Activated CD4-positive, alpha-beta T cell treated with anti-CD3 and anti-CD28 coated beads, Interleukin-2, amount 10 ng/mL, durations not matched to agents 7 days and 5 days (primary cell): Measurements from ENCODE around the gene SYNE3. TPM values are rescaled to one million over a fixed set of nuclear protein-coding genes. Genes with fewer than 3 reads are reported as not detected.

ENCODE experiments used
- CTCF ChIA-PET: fragments of 350-600 bp; sonication (Branson Sonifier 250); formaldehyde crosslinking; loops from one replicate; lab custom pipeline; 2021; ENCODE audit warnings: antibody characterized with exemption; lab: Charles Lee
- POLR2A ChIA-PET: fragments of 350-600 bp; sonication (Branson Sonifier 250); formaldehyde crosslinking; loops from one replicate; lab custom pipeline; 2021; ENCODE audit warnings: antibody characterized with exemption; lab: Charles Lee
- DNase-seq: peaks from one replicate; pipeline ENCODE4 v3.0.0-alpha.2; 2020
- H3K27ac Mint-ChIP-seq: one replicate; pipeline ENCODE4 v1.8.0; 2021; ENCODE audit warnings: mild to moderate bottlenecking, moderate library complexity, mixed read lengths
- H3K27me3 Mint-ChIP-seq: one replicate; pipeline ENCODE4 v1.8.0; 2021; ENCODE audit warnings: mixed read lengths
- H3K36me3 Mint-ChIP-seq: one replicate; pipeline ENCODE4 v1.8.0; 2021; ENCODE audit warnings: low read depth, mixed read lengths
- H3K4me1 Mint-ChIP-seq: one replicate; pipeline ENCODE4 v1.8.0; 2021; ENCODE audit warnings: mixed read lengths
- H3K4me3 Mint-ChIP-seq: one replicate; pipeline ENCODE4 v1.8.0; 2021; ENCODE audit warnings: mild to moderate bottlenecking, moderate library complexity, mixed read lengths
- H3K9me3 Mint-ChIP-seq: one replicate; pipeline ENCODE4 v1.8.0; 2021; ENCODE audit warnings: mixed read lengths
- total RNA-seq, 2 experiments: library from RNA; stranded (reverse); gene quantifications; one replicate each; pipeline ENCODE4 v1.2.3, GENCODE V29; 2021

Gene SYNE3
- total RNA-seq, 2 experiments from 2014 or later = 81.0 to 95.8 TPM

GRCh38 chr14:95547626-95548327 is 31.3 kb upstream of the SYNE3 start:
- POLR2A ChIA-PET = no interaction called here
- no peak for DNase-seq
- H3K9me3 Mint-ChIP-seq = no peaks in the 10 kb centered on the region
- no peaks in the 10 kb centered on the region for H3K27me3 Mint-ChIP-seq
- H3K27ac Mint-ChIP-seq = no peak overlapping the region
- H3K36me3 Mint-ChIP-seq = peaks cover 8% of the 10 kb centered on the region
- H3K4me1 Mint-ChIP-seq = no peaks in the 10 kb centered on the region
- CTCF ChIA-PET = no interaction called here
- H3K4me3 Mint-ChIP-seq = no peak overlapping the region

- Mint-ChIP-seq H3K4me1 (no peaks in the 10 kb centered on the region), H3K4me3 (no peak overlapping the region), H3K36me3 (peaks cover 8% of the 10 kb centered on the region), H3K9me3 (no peaks in the 10 kb centered on the region), H3K27me3 (no peaks in the 10 kb centered on the region), H3K27ac (no peak overlapping the region)
- CTCF ChIA-PET = no interaction called here
- POLR2A ChIA-PET = interaction anchor here (0.5 kb wide), 1 partner anchor 652 kb away, joined by 4 read pairs; no protein-coding TSS in a partner anchor
- DNase-seq = no peak
Observed at GRCh38 chr14:95547272-95547625, 30.8 kb upstream of the SYNE3 start.

- peaks cover 8% of the 10 kb centered on the region for H3K36me3 Mint-ChIP-seq
- ChIA-PET CTCF (interaction anchor here (0.6 kb wide), 1 partner anchor 216 kb away, joined by 3 read pairs; no protein-coding TSS in a partner anchor), POLR2A (no interaction called here)
- H3K27me3 Mint-ChIP-seq = no peaks in the 10 kb centered on the region
- no peaks in the 10 kb centered on the region for H3K4me1 Mint-ChIP-seq
- H3K4me3 Mint-ChIP-seq = no peak overlapping the region
- H3K27ac Mint-ChIP-seq = no peak overlapping the region
- H3K9me3 Mint-ChIP-seq = no peaks in the 10 kb centered on the region
- DNase-seq = no peak
Observed at GRCh38 chr14:95545515-95546168, 29.2 kb upstream of the SYNE3 start.

GRCh38 chr14:95544588-95544987 is 28.1 kb upstream of the SYNE3 start:
- no peak for DNase-seq
- POLR2A ChIA-PET = no interaction called here
- H3K4me1 Mint-ChIP-seq = no peaks in the 10 kb centered on the region
- no peak overlapping the region for H3K4me3 Mint-ChIP-seq
- CTCF ChIA-PET = no interaction called here
- H3K27ac Mint-ChIP-seq = no peak overlapping the region
- no peaks in the 10 kb centered on the region for H3K9me3 Mint-ChIP-seq
- no peaks in the 10 kb centered on the region for H3K27me3 Mint-ChIP-seq
- H3K36me3 Mint-ChIP-seq = peaks cover 8% of the 10 kb centered on the region

- H3K4me1 Mint-ChIP-seq = peaks cover 6% of the 10 kb centered on the region
- H3K27me3 Mint-ChIP-seq = no peaks in the 10 kb centered on the region
- H3K4me3 Mint-ChIP-seq = no peak overlapping the region
- peaks cover 8% of the 10 kb centered on the region for H3K36me3 Mint-ChIP-seq
- ChIA-PET CTCF (interaction anchor here (0.9 kb wide), 1 partner anchor 16 kb away, joined by 3 read pairs; no protein-coding TSS in a partner anchor), POLR2A (no interaction called here)
- DNase-seq = no peak
- no peaks in the 10 kb centered on the region for H3K9me3 Mint-ChIP-seq
- H3K27ac Mint-ChIP-seq = no peak overlapping the region
Observed at GRCh38 chr14:95543021-95543420, 26.6 kb upstream of the SYNE3 start.

GRCh38 chr14:95541932-95542930 is 25.8 kb upstream of the SYNE3 start:
- H3K4me3 Mint-ChIP-seq = no peak overlapping the region
- peaks cover 12% of the 10 kb centered on the region for H3K4me1 Mint-ChIP-seq
- POLR2A ChIA-PET = no interaction called here
- H3K36me3 Mint-ChIP-seq = peaks cover 8% of the 10 kb centered on the region
- H3K9me3 Mint-ChIP-seq = no peaks in the 10 kb centered on the region
- H3K27ac Mint-ChIP-seq = no peak overlapping the region
- no peaks in the 10 kb centered on the region for H3K27me3 Mint-ChIP-seq
- CTCF ChIA-PET = interaction anchor here (0.9 to 1.7 kb wide), 2 partner anchors 14 to 15 kb away, joined by 3 to 5 read pairs; no protein-coding TSS in a partner anchor
- DNase-seq = no peak

- Mint-ChIP-seq H3K27me3 (no peaks in the 10 kb centered on the region), H3K9me3 (no peaks in the 10 kb centered on the region), H3K27ac (no peak overlapping the region), H3K36me3 (peaks cover 8% of the 10 kb centered on the region), H3K4me1 (peaks cover 21% of the 10 kb centered on the region), H3K4me3 (no peak overlapping the region)
- POLR2A ChIA-PET = no interaction called here
- no peak for DNase-seq
- CTCF ChIA-PET = interaction anchor here (1.7 kb wide), 1 partner anchor 13 kb away, joined by 5 read pairs; no protein-coding TSS in a partner anchor
Observed at GRCh38 chr14:95541346-95541745, 24.9 kb upstream of the SYNE3 start.

GRCh38 chr14:95540236-95540855 is 23.9 kb upstream of the SYNE3 start:
- CTCF ChIA-PET = interaction anchor here (1.2 to 1.7 kb wide), 2 partner anchors 12 to 15 kb away, joined by 3 to 5 read pairs; no protein-coding TSS in a partner anchor
- H3K4me3 Mint-ChIP-seq = no peak overlapping the region
- DNase-seq = no peak
- H3K4me1 Mint-ChIP-seq = peaks cover 30% of the 10 kb centered on the region
- peaks cover 5% of the 10 kb centered on the region for H3K36me3 Mint-ChIP-seq
- H3K27ac Mint-ChIP-seq = no peak overlapping the region
- H3K9me3 Mint-ChIP-seq = no peaks in the 10 kb centered on the region
- POLR2A ChIA-PET = no interaction called here
- no peaks in the 10 kb centered on the region for H3K27me3 Mint-ChIP-seq

GRCh38 chr14:95538801-95539509 is 22.5 kb upstream of the SYNE3 start:
- no peak overlapping the region for H3K4me3 Mint-ChIP-seq
- DNase-seq = no peak
- no peaks in the 10 kb centered on the region for H3K36me3 Mint-ChIP-seq
- ChIA-PET POLR2A (no interaction called here), CTCF (interaction anchor here (0.6 kb wide), 1 partner anchor 34 kb away, joined by 3 read pairs; no protein-coding TSS in a partner anchor)
- no peaks in the 10 kb centered on the region for H3K27me3 Mint-ChIP-seq
- peaks cover 30% of the 10 kb centered on the region for H3K4me1 Mint-ChIP-seq
- H3K9me3 Mint-ChIP-seq = no peaks in the 10 kb centered on the region
- H3K27ac Mint-ChIP-seq = no peak overlapping the region

GRCh38 chr14:95537298-95538089 is 21.0 kb upstream of the SYNE3 start:
- H3K4me1 Mint-ChIP-seq = peaks cover 41% of the 10 kb centered on the region
- peak overlapping the region; percentile 26 for H3K4me3 Mint-ChIP-seq
- H3K36me3 Mint-ChIP-seq = peaks cover 3% of the 10 kb centered on the region
- no peaks in the 10 kb centered on the region for H3K27me3 Mint-ChIP-seq
- POLR2A ChIA-PET = interaction anchor here (0.8 kb wide), 1 partner anchor 1583 kb away, joined by 4 read pairs; no protein-coding TSS in a partner anchor
- no peaks in the 10 kb centered on the region for H3K9me3 Mint-ChIP-seq
- no peak overlapping the region for H3K27ac Mint-ChIP-seq
- no peak for DNase-seq
- CTCF ChIA-PET = interaction anchor here (1.0 to 1.7 kb wide), 3 partner anchors 10 to 95 kb away, joined by 3 to 4 read pairs (median 3); no protein-coding TSS in a partner anchor

GRCh38 chr14:95536671-95537070 is 20.2 kb upstream of the SYNE3 start:
- ChIA-PET POLR2A (no interaction called here), CTCF (interaction anchor here (1.0 to 1.7 kb wide), 3 partner anchors 9 to 94 kb away, joined by 3 to 4 read pairs (median 3); no protein-coding TSS in a partner anchor)
- no peaks in the 10 kb centered on the region for H3K27me3 Mint-ChIP-seq
- peaks cover 48% of the 10 kb centered on the region for H3K4me1 Mint-ChIP-seq
- H3K27ac Mint-ChIP-seq = no peak overlapping the region
- H3K4me3 Mint-ChIP-seq = peak overlapping the region; percentile 26
- peaks cover 8% of the 10 kb centered on the region for H3K36me3 Mint-ChIP-seq
- DNase-seq = no peak
- no peaks in the 10 kb centered on the region for H3K9me3 Mint-ChIP-seq
